Ascending aorta (tissue), 2 donors: ENCODE results near the gene TMEM164. TPM values are rescaled to one million over a fixed set of nuclear protein-coding genes. Genes with fewer than 3 reads are reported as not detected.

Source experiments
- DNase-seq, 2 donors: peaks; one replicate each; pipeline ENCODE4 v3.0.0-alpha.2; 2019; ENCODE audit warnings: low spot score in 2 of 2
- H3K27ac ChIP-seq, 2 donors: fragments of 200-600 bp; sonication (generic); one replicate each; pipeline ENCODE4 v1.5.1; 2016 to 2017; ENCODE audit warnings: mild to moderate bottlenecking in 1 of 2
- H3K27me3 ChIP-seq: fragments of 200-600 bp; sonication (generic); one replicate; pipeline ENCODE4 v1.5.1; 2017
- H3K36me3 ChIP-seq, 2 donors: fragments of 200-600 bp; sonication (generic); one replicate each; pipeline ENCODE4 v1.5.1; 2016
- H3K4me1 ChIP-seq, 2 donors: fragments of 200-600 bp; sonication (generic); one replicate each; pipeline ENCODE4 v1.5.1; 2016 to 2017; ENCODE audit warnings: mild to moderate bottlenecking in 1 of 2
- H3K4me3 ChIP-seq, 2 donors: fragments of 200-600 bp; sonication (generic); one replicate each; pipeline ENCODE4 v1.5.1; 2016 to 2017; ENCODE audit warnings: mild to moderate bottlenecking in 1 of 2
- H3K9me3 ChIP-seq, 2 donors: fragments of 200-600 bp; sonication (generic); one replicate each; pipeline ENCODE4 v1.5.1; 2016
- intact Hi-C: fragments of 100-400 bp; cut with DNase I; formaldehyde crosslinking; loops from one replicate; pipeline ENCODE4 v1.15.1; 2023
- total RNA-seq: library from RNA; depleted of rRNA; stranded (reverse); fragments of >200 nt; gene quantifications from one replicate; pipeline ENCODE4 v1.1.0, GENCODE V29; 2016
- TF ChIP-seq, protein P1 (sequence below), 3 experiments: fragments of 200-600 bp in 2 of 3; fragments of 450-650 bp in 1 of 3; sonication (generic) in 2 of 3; IDR thresholded peaks; one replicate each; pipeline ENCODE4 v1.5.1; 2016 to 2019; ENCODE audit warnings: antibody characterized with exemption in 3 of 3, mild to moderate bottlenecking in 1 of 3, moderate library complexity in 1 of 3

The TMEM164 gene
- total RNA-seq, 1 donor from 2014 or later: 15.0 TPM

DNA sequence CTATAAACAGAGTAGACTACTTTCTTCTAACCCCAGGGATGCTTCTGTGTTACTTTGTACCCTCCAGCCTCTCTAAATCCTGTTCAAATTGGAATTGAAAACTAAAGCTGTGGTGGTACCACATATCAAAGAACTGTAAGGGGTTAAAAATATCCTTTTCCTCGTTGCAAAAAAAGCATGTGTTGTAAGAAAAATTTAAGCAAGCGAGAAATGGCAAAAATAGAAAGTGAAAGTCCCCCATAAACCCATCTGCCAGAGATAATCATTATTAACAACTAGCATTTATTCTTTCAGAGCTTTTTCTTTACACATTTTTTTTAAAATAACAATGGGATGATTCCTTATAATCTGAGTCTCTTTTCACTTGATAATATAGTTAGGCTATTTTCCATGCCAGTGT is 40.6 kb downstream of the TMEM164 start:
- no peak for DNase-seq
- H3K36me3 ChIP-seq: no peaks in the 10 kb centered on the region
- intact Hi-C loops: no loop called here
- no peaks in the 10 kb centered on the region for H3K27me3 ChIP-seq
- H3K4me3 ChIP-seq: no peak overlapping the region
- H3K9me3 ChIP-seq: no peaks in the 10 kb centered on the region
- H3K27ac ChIP-seq: no peak overlapping the region
- no peaks in the 10 kb centered on the region for H3K4me1 ChIP-seq
- TF ChIP-seq, protein P1, sequence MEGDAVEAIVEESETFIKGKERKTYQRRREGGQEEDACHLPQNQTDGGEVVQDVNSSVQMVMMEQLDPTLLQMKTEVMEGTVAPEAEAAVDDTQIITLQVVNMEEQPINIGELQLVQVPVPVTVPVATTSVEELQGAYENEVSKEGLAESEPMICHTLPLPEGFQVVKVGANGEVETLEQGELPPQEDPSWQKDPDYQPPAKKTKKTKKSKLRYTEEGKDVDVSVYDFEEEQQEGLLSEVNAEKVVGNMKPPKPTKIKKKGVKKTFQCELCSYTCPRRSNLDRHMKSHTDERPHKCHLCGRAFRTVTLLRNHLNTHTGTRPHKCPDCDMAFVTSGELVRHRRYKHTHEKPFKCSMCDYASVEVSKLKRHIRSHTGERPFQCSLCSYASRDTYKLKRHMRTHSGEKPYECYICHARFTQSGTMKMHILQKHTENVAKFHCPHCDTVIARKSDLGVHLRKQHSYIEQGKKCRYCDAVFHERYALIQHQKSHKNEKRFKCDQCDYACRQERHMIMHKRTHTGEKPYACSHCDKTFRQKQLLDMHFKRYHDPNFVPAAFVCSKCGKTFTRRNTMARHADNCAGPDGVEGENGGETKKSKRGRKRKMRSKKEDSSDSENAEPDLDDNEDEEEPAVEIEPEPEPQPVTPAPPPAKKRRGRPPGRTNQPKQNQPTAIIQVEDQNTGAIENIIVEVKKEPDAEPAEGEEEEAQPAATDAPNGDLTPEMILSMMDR (IDR thresholded peaks at IDR 0.05): no peak

DNA sequence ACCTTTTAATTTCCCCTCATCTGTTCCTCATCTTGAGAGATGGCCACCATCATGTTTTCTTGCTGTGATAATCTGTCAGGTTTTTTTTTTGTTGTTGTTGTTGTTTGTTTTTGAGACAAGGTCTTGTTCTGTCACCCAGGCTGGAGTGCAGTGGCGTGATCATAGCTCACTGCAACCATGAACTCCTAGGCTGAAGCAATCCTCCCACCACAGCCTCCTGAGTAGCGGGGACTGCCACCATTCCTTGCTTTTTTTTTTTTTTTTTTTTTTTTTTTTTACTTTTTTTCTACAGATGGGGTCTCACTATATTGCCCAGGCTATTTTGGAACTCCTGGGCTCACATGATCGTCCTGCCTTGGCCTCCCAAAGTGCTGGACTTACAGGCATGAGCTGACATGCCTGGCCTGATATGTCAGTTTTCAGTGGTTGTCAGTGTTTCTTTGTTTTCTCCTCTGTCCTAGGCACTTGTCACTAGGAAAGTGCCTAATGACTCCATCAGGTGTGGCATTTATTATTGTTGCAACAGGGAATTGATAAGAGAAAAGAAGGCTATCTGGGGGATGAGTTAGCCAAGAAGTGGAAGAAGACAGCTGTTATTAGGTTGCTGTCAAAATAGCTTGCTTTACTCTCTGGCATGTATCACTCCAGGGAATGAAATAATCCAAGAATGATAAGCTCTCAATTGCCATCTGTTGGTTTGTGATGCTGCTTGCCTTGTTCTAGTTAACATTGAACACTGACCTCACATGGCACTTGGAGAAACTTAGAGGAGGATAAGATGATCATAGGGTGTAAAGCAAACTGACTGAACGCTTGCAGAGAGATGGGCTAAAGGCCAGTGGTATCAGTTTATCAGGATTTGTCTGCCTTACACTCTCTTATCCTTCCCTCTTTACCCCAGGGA is 41.7 kb downstream of the TMEM164 start:
- intact Hi-C loops: no loop called here
- no peaks in the 10 kb centered on the region for H3K4me1 ChIP-seq
- no peak overlapping the region for H3K4me3 ChIP-seq
- H3K27ac ChIP-seq: no peak overlapping the region
- TF ChIP-seq, protein P1 (IDR thresholded peaks at IDR 0.05): no peak
- DNase-seq: no peak
- no peaks in the 10 kb centered on the region for H3K27me3 ChIP-seq
- no peaks in the 10 kb centered on the region for H3K36me3 ChIP-seq
- no peaks in the 10 kb centered on the region for H3K9me3 ChIP-seq

DNA sequence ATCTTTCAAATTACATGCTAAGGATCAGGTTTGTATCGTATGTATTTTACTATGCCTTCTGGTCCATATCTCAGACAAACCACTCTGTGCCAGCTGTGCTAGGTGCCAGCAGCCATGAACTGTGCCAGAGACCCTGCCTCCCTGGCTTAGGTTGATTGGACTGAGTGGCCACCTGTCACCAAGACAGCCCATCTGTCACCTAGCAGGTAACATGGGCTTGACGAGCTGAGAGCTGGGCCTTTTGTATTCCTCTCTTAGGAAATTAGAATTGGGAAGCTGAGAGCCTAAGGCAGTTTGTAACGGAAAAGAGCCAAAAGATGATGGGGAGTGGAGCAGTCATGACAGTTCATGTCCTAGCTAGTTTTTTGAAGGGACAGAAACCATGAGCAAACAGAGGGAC is 42.5 kb downstream of the TMEM164 start:
- H3K9me3 ChIP-seq: no peaks in the 10 kb centered on the region
- DNase-seq: no peak
- TF ChIP-seq, protein P1 (IDR thresholded peaks at IDR 0.05): no peak
- intact Hi-C loops: no loop called here
- H3K27ac ChIP-seq: no peak overlapping the region
- H3K36me3 ChIP-seq: no peaks in the 10 kb centered on the region
- H3K4me3 ChIP-seq: no peak overlapping the region
- H3K27me3 ChIP-seq: no peaks in the 10 kb centered on the region
- H3K4me1 ChIP-seq: no peaks in the 10 kb centered on the region

DNA sequence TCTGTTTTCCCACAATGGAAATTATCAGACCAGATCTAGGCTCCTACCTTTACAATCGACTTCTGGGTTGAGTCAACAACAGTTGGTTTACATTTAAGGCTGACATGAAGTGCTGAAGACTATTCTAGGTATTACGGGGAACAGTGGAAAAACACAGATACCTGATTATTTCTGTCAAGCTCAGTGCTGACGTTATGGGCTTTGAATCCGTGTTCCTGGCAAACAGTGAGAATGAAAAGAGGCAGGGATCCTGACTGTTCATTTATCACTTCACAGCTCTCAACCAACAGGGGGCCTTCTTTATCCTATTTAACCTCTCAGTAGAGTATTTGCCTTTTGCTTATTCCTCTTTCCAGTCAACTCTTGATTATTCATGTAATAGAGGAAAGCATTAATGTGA is 43.1 kb downstream of the TMEM164 start:
- intact Hi-C loops: no loop called here
- H3K36me3 ChIP-seq: no peaks in the 10 kb centered on the region
- no peak for DNase-seq

DNA sequence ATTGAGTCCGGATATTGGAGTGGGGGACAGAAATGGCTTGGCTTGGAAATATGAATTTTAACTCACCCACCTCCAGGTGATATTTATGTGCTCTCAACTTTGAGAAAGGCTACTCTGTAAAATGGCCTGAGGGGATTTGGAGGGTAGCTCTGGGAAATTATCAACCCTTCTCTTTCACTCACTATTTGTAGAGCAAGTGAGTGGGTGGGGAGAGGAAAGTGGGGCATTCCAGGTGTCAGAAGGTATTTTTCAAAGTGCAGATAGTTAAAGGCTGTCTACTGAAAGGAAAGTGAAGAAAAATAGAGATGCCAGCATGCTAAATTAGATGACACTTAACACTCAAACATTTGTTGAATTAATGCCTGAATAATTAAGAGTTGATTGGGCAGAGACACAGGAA is 44.1 kb downstream of the TMEM164 start:
- TF ChIP-seq, protein P1 (IDR thresholded peaks at IDR 0.05): no peak
- Histone ChIP-seq H3K36me3 (no peaks in the 10 kb centered on the region), H3K27ac (no peak overlapping the region), H3K4me1 (no peaks in the 10 kb centered on the region), H3K9me3 (no peaks in the 10 kb centered on the region), H3K27me3 (no peaks in the 10 kb centered on the region), H3K4me3 (no peak overlapping the region)
- DNase-seq: no peak
- intact Hi-C loops: no loop called here

More for the DNA sequence above, 43.1 kb downstream of the TMEM164 start:
- Histone ChIP-seq H3K4me3 (no peak overlapping the region), H3K27me3 (no peaks in the 10 kb centered on the region), H3K4me1 (no peaks in the 10 kb centered on the region), H3K27ac (no peak overlapping the region), H3K9me3 (no peaks in the 10 kb centered on the region)
- TF ChIP-seq, protein P1 (IDR thresholded peaks at IDR 0.05): no peak
